Measurements from ENCODE around the gene SOX3.
A peak's percentile ranks its signal among the peaks of the same experiment; 100 is the strongest.

The SOX3 gene

DNA sequence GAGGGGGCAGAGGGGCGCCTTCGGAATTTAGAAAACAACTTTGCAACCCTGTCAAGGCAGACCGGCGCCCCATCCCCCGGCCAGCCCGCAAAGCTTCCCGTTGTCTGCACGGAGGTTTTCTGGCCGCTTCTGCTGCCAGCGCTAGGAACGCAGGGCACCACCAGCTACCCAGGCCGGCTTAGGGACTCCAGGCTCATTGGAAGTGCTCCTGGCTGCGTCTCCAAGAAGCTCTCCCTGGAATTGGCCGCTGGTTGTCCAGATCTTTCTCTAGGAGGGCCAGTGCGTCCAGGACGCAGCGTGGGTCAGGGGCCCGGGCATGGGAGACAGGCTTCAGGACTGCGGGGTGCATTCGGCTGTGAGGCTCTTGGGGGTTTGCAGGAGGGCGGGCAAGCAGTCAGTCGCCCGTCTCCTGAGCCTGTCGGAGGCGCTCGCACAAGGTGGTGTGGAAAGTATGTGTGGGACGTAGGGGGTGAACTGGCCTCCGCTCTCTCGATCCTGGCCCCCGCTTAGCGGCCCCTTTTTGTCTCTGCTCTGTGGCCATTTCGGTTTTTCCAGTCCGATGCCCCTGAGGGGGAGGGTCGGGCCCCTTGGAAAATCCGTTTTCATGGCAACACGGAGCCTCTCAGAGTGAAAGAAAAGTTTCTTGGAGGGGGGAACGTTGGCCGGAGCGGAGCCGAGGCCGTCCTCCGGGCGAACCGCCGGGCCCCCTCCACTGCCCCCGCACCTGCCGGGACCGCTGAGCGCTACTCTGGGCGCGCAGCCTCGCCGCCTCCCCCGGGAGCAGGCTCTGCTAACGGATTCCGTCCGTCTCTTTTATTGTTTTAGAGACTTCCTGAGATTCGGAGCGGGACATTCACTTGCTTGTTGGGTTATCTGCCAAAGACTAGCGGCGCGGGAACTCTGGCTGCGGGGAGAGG lies 810 bp upstream of the SOX3 start:
- H3K4me3 ChIP-seq (ENCODE audit: low read length), result no peak overlapping the region
- DNase-seq (ENCODE audit: low read depth), result no peak
- TF ChIP-seq, protein P1, sequence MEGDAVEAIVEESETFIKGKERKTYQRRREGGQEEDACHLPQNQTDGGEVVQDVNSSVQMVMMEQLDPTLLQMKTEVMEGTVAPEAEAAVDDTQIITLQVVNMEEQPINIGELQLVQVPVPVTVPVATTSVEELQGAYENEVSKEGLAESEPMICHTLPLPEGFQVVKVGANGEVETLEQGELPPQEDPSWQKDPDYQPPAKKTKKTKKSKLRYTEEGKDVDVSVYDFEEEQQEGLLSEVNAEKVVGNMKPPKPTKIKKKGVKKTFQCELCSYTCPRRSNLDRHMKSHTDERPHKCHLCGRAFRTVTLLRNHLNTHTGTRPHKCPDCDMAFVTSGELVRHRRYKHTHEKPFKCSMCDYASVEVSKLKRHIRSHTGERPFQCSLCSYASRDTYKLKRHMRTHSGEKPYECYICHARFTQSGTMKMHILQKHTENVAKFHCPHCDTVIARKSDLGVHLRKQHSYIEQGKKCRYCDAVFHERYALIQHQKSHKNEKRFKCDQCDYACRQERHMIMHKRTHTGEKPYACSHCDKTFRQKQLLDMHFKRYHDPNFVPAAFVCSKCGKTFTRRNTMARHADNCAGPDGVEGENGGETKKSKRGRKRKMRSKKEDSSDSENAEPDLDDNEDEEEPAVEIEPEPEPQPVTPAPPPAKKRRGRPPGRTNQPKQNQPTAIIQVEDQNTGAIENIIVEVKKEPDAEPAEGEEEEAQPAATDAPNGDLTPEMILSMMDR (conservative IDR thresholded peaks at IDR 0.05; ENCODE audit: low read length), result no peak

- TF ChIP-seq, protein P1 (conservative IDR thresholded peaks at IDR 0.05; ENCODE audit: low read length), result no peak
- DNase-seq (ENCODE audit: low read depth), result peak; percentile 11
- peak overlapping the region; percentile 3; the same call in 1 of the 2 replicates for H3K4me3 ChIP-seq (ENCODE audit: low read length)
Measured at GRCh38 chrX:140503714-140504351, 1.0 kb downstream of the SOX3 start.

DNA sequence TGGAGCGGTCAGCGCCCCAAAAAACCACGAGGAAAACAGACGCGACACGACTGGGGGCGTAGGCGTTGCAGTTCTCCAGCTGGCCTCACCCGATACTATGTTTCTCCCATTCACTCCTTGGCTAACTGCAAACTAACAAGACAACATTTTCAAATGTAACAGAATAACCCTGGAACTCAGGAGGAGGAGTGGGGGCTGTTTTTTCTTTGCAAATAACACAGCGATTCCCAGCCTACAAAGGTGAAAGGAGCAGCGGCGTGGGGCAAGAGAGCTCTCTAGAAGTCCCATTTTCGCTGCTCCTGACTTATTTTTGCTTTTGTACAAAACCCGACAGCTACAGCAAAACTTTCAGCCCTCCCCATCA lies 1.6 kb downstream of the SOX3 start:
- no peak overlapping the region for H3K4me3 ChIP-seq (ENCODE audit: low read length)
- no peak for DNase-seq (ENCODE audit: low read depth)
- TF ChIP-seq, protein P1 (conservative IDR thresholded peaks at IDR 0.05; ENCODE audit: low read length), result no peak

DNA sequence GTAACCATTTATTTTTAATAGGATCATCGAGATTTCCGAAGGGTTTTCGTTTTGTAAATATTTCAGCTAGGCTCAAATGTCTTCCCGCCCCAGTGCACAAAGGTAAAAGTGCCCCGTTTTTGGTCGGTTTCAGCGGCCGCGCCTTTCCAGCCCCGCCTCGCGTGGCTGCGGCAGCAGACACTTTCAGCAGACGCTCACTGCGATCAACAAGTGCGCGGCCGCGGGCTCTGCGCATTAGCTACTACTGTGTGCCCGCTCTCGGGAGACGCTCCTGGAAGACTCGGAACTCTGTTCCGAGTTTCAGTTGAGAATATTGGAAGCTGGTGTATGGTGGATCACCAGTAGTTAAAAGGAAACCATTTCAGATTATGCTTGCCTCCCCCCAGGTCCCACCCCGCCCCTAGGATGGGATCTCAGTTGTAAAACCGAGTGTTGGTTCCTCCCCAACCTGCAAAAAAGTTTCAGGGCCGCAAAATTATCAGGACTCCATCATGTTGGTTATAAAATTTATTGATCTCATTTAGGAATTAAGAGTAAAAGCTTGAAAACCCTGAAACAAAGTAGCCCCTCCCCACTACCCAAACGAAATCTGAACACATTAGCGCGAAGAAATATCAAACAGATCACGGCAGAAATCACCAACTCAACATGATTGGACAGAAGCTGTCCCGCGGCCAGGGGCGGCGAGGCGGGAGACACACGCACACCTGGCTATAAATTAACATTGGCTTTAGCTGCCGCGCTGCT lies 2.2 kb downstream of the SOX3 start:
- no peak overlapping the region for H3K4me3 ChIP-seq (ENCODE audit: low read length)
- DNase-seq (ENCODE audit: low read depth), result no peak
- TF ChIP-seq, protein P1 (conservative IDR thresholded peaks at IDR 0.05; ENCODE audit: low read length), result no peak

- no peak for DNase-seq (ENCODE audit: low read depth)
- H3K4me3 ChIP-seq (ENCODE audit: low read length), result no peak overlapping the region
- TF ChIP-seq, protein P1 (conservative IDR thresholded peaks at IDR 0.05; ENCODE audit: low read length), result no peak
Measured at GRCh38 chrX:140501940-140502468, 2.9 kb downstream of the SOX3 start.

DNA sequence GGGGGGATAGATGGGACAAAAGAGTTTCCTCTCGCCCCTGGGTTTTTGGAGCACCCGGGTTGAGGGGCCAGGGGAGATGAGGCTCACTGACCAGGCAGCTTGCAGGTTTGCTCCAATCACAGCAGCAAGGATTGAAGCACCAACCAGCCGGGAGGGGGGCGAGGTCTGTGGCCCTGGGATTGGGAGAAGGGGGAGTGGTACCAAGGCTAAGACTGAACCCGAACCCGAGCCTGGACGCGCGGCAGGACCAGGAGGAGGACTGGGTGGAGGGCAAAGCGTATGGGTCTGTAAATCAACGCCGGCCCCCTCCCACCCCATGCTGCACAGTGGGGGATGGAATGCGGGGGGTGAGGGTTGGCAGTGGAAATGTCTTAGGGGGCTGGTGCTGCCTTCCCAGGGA lies 3.5 kb downstream of the SOX3 start:
- no peak overlapping the region for H3K4me3 ChIP-seq (ENCODE audit: low read length)
- no peak for DNase-seq (ENCODE audit: low read depth)
- TF ChIP-seq, protein P1 (conservative IDR thresholded peaks at IDR 0.05; ENCODE audit: low read length), result no peak
